GM23338 (cell line): ENCODE measurements around the gene ZNF497. TPM values are rescaled to one million over a fixed set of nuclear protein-coding genes. Genes with fewer than 3 reads are reported as not detected.

Experiments
- ATAC-seq: fragments of 200-7000 bp; cut with Tn5 transposase; 3 replicates; pipeline ENCODE4 v1.9.1; 2020
- DNase-seq: peaks from one replicate; pipeline ENCODE4 v3.0.0-alpha.2; 2015; ENCODE audit warnings: low spot score
- H2AFZ ChIP-seq: fragments of 200-600 bp; sonication (generic); 2 replicates; pipeline ENCODE4 v1.8.0; 2016; ENCODE audit warnings: antibody characterized with exemption, mild to moderate bottlenecking, moderate library complexity
- H3F3A ChIP-seq: fragments of 200-600 bp; sonication (generic); replicated peaks from 2 replicates; pipeline ENCODE4 v1.8.0; 2017; ENCODE audit warnings: antibody characterized with exemption, mixed run types, low read depth
- H3K27ac ChIP-seq: fragments of 200-600 bp; sonication (generic); 2 replicates; pipeline ENCODE4 v1.6.1; 2016; ENCODE audit warnings: low read depth
- H3K27me3 ChIP-seq: fragments of 200-600 bp; sonication (generic); 2 replicates; pipeline ENCODE4 v1.8.0; 2016; ENCODE audit warnings: mild to moderate bottlenecking, mixed run types, moderate library complexity; ENCODE audit not compliant: insufficient read depth
- H3K36me3 ChIP-seq: fragments of 200-600 bp; sonication (generic); 2 replicates; pipeline ENCODE4 v1.8.0; 2016; ENCODE audit warnings: mild to moderate bottlenecking; ENCODE audit not compliant: insufficient read depth
- H3K4me1 ChIP-seq: fragments of 200-600 bp; sonication (generic); 2 replicates; pipeline ENCODE4 v1.8.0; 2016; ENCODE audit warnings: mild to moderate bottlenecking, moderate library complexity; ENCODE audit not compliant: insufficient read depth
- H3K4me2 ChIP-seq: fragments of 200-600 bp; sonication (generic); 2 replicates; pipeline ENCODE4 v1.7.1; 2017; ENCODE audit warnings: mixed run types
- H3K4me3 ChIP-seq: fragments of 200-600 bp; sonication (generic); 2 replicates; pipeline ENCODE4 v1.6.1; 2016; ENCODE audit warnings: mixed run types
- H3K79me2 ChIP-seq: fragments of 200-600 bp; sonication (generic); replicated peaks from 2 replicates; pipeline ENCODE4 v1.8.0; 2017; ENCODE audit warnings: mild to moderate bottlenecking; ENCODE audit not compliant: insufficient read depth
- H3K9me2 ChIP-seq: fragments of 200-600 bp; sonication (generic); 2 replicates; pipeline ENCODE4 v1.8.0; 2017; ENCODE audit not compliant: insufficient read depth
- H4K20me1 ChIP-seq: fragments of 200-600 bp; sonication (generic); replicated peaks from 2 replicates; pipeline ENCODE4 v1.8.0; 2017; ENCODE audit warnings: mild to moderate bottlenecking; ENCODE audit not compliant: insufficient read depth
- H3K27ac Mint-ChIP-seq: 2 replicates; pipeline ENCODE4 v1.8.0; 2020; ENCODE audit warnings: inconsistent platforms, mild to moderate bottlenecking, moderate library complexity, mixed read lengths
- H3K27me3 Mint-ChIP-seq: 3 replicates; pipeline ENCODE4 v1.8.0; 2022; ENCODE audit warnings: low read depth, mild to moderate bottlenecking, moderate library complexity, mixed read lengths, inconsistent platforms; ENCODE audit not compliant: insufficient read depth, poor library complexity
- H3K36me3 Mint-ChIP-seq: 3 replicates; pipeline ENCODE4 v1.8.0; 2021; ENCODE audit warnings: low read depth, mild to moderate bottlenecking, inconsistent platforms, moderate library complexity, mixed read lengths
- H3K4me1 Mint-ChIP-seq: 3 replicates; pipeline ENCODE4 v1.8.0; 2020; ENCODE audit warnings: mild to moderate bottlenecking, inconsistent platforms, mixed read lengths
- H3K4me3 Mint-ChIP-seq: 3 replicates; pipeline ENCODE4 v1.8.0; 2021; ENCODE audit warnings: moderate library complexity, mild to moderate bottlenecking, inconsistent platforms, mixed read lengths
- H3K9me3 Mint-ChIP-seq: 3 replicates; pipeline ENCODE4 v1.8.0; 2020; ENCODE audit warnings: moderate library complexity, mild to moderate bottlenecking, inconsistent platforms, mixed read lengths
- CREB1 ChIP-seq: fragments of 250-450 bp; sonication (Bioruptor Pico); IDR thresholded peaks from 2 replicates; pipeline ENCODE4 v1.5.0; 2020; ENCODE audit warnings: low read depth, mild to moderate bottlenecking, moderate library complexity
- CTCF ChIP-seq, 2 experiments: fragments of 200-600 bp in 1 of 2; sonication (generic) in 1 of 2; conservative IDR thresholded peaks; 2 replicates each; pipeline versions ENCODE4 v1.5.1 to v1.6.1; 2016 to 2017; ENCODE audit warnings: antibody characterized with exemption in 2 of 2, low read depth in 2 of 2, mild to moderate bottlenecking in 2 of 2, moderate library complexity in 1 of 2
- ETS1 ChIP-seq: IDR thresholded peaks from 2 replicates; pipeline ENCODE4 v1.6.1; 2016; ENCODE audit warnings: antibody characterized with exemption
- EZH2 ChIP-seq: fragments of 200-600 bp; sonication (generic); IDR thresholded peaks from one replicate; pipeline ENCODE4 v1.8.0; 2017; ENCODE audit warnings: antibody characterized with exemption, mild to moderate bottlenecking, low read depth; ENCODE audit not compliant: unreplicated experiment
- EZH2phosphoT487 ChIP-seq: fragments of 200-600 bp; sonication (generic); IDR thresholded peaks from one replicate; pipeline ENCODE4 v1.8.1; 2018; ENCODE audit warnings: antibody characterized with exemption; ENCODE audit not compliant: unreplicated experiment
- JUNB ChIP-seq: IDR thresholded peaks from one replicate; pipeline ENCODE4 v1.6.1; 2016; ENCODE audit warnings: antibody characterized with exemption; ENCODE audit not compliant: unreplicated experiment
- NANOG ChIP-seq: IDR thresholded peaks from 2 replicates; pipeline ENCODE4 v1.6.1; 2016; ENCODE audit warnings: antibody characterized with exemption, borderline replicate concordance
- POLR2AphosphoS5 ChIP-seq: IDR thresholded peaks from 2 replicates; pipeline ENCODE4 v1.6.1; 2016; ENCODE audit warnings: antibody characterized with exemption, low read depth
- REST ChIP-seq: IDR thresholded peaks from one replicate; pipeline ENCODE4 v1.6.1; 2018; ENCODE audit warnings: antibody characterized with exemption; ENCODE audit not compliant: unreplicated experiment
- STAT1 ChIP-seq: IDR thresholded peaks from one replicate; pipeline ENCODE4 v1.6.1; 2016; ENCODE audit warnings: antibody characterized with exemption; ENCODE audit not compliant: unreplicated experiment
- ZNF114 ChIP-seq: fragments of 250-450 bp; sonication (Bioruptor Pico); IDR thresholded peaks from 2 replicates; pipeline ENCODE4 v1.5.0; 2020; ENCODE audit warnings: mild to moderate bottlenecking, moderate library complexity
- polyA plus RNA-seq: library from polyadenylated mRNA; unstranded; fragments of >200 nt; fragmentation: Nextera tagmentation; extraction: Ambion mirVana; gene quantifications from 2 replicates; pipeline ENCODE4 v1.2.1, GENCODE V29; 2016
- total RNA-seq: library from RNA; depleted of rRNA; stranded (reverse); fragments of >200 nt; shearing (Covaris generic); gene quantifications from 2 replicates; pipeline ENCODE4 v1.2.3, GENCODE V29; 2014

Gene ZNF497
- total and polyA plus RNA-seq, 2 experiments from 2014 or later: 0.44 to 2.0 TPM

- ATAC-seq (no peak), DNase-seq (no peak)
- Histone ChIP-seq H2AFZ (no peak overlapping the region), H3K9me2 (no peaks in the 10 kb centered on the region), H3K79me2 (no peaks in the 10 kb centered on the region), H3K4me1 (no peaks in the 10 kb centered on the region), H3K27ac (no peak overlapping the region), H4K20me1 (peaks cover 13% of the 10 kb centered on the region), H3K4me2 (no peak overlapping the region), H3K4me3 (no peak overlapping the region), H3K36me3 (peaks cover 7% of the 10 kb centered on the region), H3K27me3 (no peaks in the 10 kb centered on the region), H3F3A (no peaks in the 10 kb centered on the region)
- Mint-ChIP-seq H3K9me3 (no peaks in the 10 kb centered on the region), H3K36me3 (peaks cover 50% of the 10 kb centered on the region), H3K4me3 (no peak overlapping the region), H3K4me1 (no peaks in the 10 kb centered on the region), H3K27ac (no peak overlapping the region), H3K27me3 (peaks cover 4% of the 10 kb centered on the region)
- TF ChIP-seq JUNB (no peak), REST (no peak), STAT1 (no peak), ZNF114 (CRISPR knock-in tag) (no peak)
Measured at GRCh38 chr19:58315580-58315979, 47.0 kb downstream of the ZNF497 start.

- TF ChIP-seq EZH2phosphoT487: no peak
- TF ChIP-seq CTCF (conservative IDR thresholded peaks at IDR 0.05; ENCODE audit: low read depth in 2 of 2): no peak
- no peak for TF ChIP-seq ZNF114 (CRISPR knock-in tag)
- no peak for TF ChIP-seq CREB1 (CRISPR knock-in tag)
- no peak for TF ChIP-seq REST
- TF ChIP-seq NANOG: no peak
- TF ChIP-seq EZH2: no peak
- no peak for TF ChIP-seq POLR2AphosphoS5
- TF ChIP-seq STAT1: no peak
- TF ChIP-seq ETS1: no peak
- Mint-ChIP-seq H3K27ac (no peak overlapping the region), H3K27me3 (peaks cover 6% of the 10 kb centered on the region), H3K9me3 (no peaks in the 10 kb centered on the region), H3K4me3 (no peak overlapping the region), H3K4me1 (peaks cover under 1% of the 10 kb centered on the region), H3K36me3 (peaks cover 74% of the 10 kb centered on the region)
- ATAC-seq (no peak), DNase-seq (no peak)
- H3F3A ChIP-seq: 0 out of 2 replicates have a peak, but pooled peaks cover 4% of the 10 kb centered on the region
- no peak overlapping the region for H3K4me3 ChIP-seq
- H2AFZ ChIP-seq: no peak overlapping the region
- H3K79me2 ChIP-seq: 0 out of 2 replicates have a peak, but pooled peaks cover 5% of the 10 kb centered on the region
- H3K9me2 ChIP-seq: no peaks in the 10 kb centered on the region
- H3K4me2 ChIP-seq: no peak overlapping the region
- H3K4me1 ChIP-seq: no peaks in the 10 kb centered on the region
- peaks cover 1% of the 10 kb centered on the region; the same call in 1 of the 2 replicates for H4K20me1 ChIP-seq
- H3K36me3 ChIP-seq: peaks cover 10% of the 10 kb centered on the region
- no peaks in the 10 kb centered on the region for H3K27me3 ChIP-seq
- no peak overlapping the region for H3K27ac ChIP-seq
Measured at GRCh38 chr19:58311345-58311865, 51.1 kb downstream of the ZNF497 start.
